ENCODE results near the gene PRKAG1.
A peak's percentile ranks its signal among the peaks of the same experiment; 100 is the strongest.

PRKAG1 gene

GRCh38 chr12:49023812-49024211 is 5.2 kb upstream of the PRKAG1 start:
- H3K27me3 ChIP-seq (ENCODE audit: insufficient read depth, low read depth, severe bottlenecking): no peaks in the 10 kb centered on the region
- H3K9me3 ChIP-seq (ENCODE audit: severe bottlenecking): no peaks in the 10 kb centered on the region
- no peak overlapping the region for H3K4me3 ChIP-seq (ENCODE audit: low read depth, low read length)
- peaks cover 73% of the 10 kb centered on the region for H3K36me3 ChIP-seq
- TF ChIP-seq, protein P1, sequence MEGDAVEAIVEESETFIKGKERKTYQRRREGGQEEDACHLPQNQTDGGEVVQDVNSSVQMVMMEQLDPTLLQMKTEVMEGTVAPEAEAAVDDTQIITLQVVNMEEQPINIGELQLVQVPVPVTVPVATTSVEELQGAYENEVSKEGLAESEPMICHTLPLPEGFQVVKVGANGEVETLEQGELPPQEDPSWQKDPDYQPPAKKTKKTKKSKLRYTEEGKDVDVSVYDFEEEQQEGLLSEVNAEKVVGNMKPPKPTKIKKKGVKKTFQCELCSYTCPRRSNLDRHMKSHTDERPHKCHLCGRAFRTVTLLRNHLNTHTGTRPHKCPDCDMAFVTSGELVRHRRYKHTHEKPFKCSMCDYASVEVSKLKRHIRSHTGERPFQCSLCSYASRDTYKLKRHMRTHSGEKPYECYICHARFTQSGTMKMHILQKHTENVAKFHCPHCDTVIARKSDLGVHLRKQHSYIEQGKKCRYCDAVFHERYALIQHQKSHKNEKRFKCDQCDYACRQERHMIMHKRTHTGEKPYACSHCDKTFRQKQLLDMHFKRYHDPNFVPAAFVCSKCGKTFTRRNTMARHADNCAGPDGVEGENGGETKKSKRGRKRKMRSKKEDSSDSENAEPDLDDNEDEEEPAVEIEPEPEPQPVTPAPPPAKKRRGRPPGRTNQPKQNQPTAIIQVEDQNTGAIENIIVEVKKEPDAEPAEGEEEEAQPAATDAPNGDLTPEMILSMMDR (IDR thresholded peaks at IDR 0.05; ENCODE audit: low read depth, low read length): no peak
- no peak overlapping the region for H3K27ac ChIP-seq
- DNase-seq: no peak

- Histone ChIP-seq H3K36me3 (peaks cover 62% of the 10 kb centered on the region), H3K9me3 (ENCODE audit: severe bottlenecking) (no peaks in the 10 kb centered on the region), H3K27me3 (ENCODE audit: insufficient read depth, low read depth, severe bottlenecking) (no peaks in the 10 kb centered on the region), H3K4me3 (ENCODE audit: low read depth, low read length) (no peak overlapping the region), H3K27ac (no peak overlapping the region)
- no peak for DNase-seq
- TF ChIP-seq, protein P1 (IDR thresholded peaks at IDR 0.05; ENCODE audit: low read depth, low read length): no peak
Observed at GRCh38 chr12:49022558-49023178, 4.1 kb upstream of the PRKAG1 start.

GRCh38 chr12:49021292-49021915 is 2.8 kb upstream of the PRKAG1 start:
- no peak for DNase-seq
- TF ChIP-seq, protein P1 (IDR thresholded peaks at IDR 0.05; ENCODE audit: low read depth, low read length): no peak
- H3K36me3 ChIP-seq: peaks cover 52% of the 10 kb centered on the region

DNA sequence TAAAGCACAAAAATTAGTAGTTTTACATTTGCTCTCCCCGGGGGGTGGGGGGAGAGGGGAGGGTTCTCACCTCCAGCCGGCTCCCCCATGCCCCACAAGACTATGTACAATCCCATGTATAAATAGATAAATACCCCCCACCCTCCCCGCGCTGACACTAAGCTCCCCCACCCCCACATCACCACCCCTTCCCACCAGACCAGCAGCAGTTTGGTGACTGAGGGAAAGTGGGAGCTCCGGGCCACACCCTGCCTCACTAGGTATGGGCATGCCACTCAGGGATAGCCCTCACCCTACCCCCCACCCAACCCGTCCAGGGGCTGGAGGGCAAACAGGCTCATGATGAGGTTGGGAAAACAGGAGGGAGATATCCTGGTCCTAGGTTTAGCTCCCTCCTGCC is 1.9 kb upstream of the PRKAG1 start:
- H3K36me3 ChIP-seq: peaks cover 42% of the 10 kb centered on the region
- no peaks in the 10 kb centered on the region for H3K9me3 ChIP-seq (ENCODE audit: severe bottlenecking)
- H3K27me3 ChIP-seq (ENCODE audit: insufficient read depth, low read depth, severe bottlenecking): no peaks in the 10 kb centered on the region
- DNase-seq: no peak
- TF ChIP-seq, protein P1 (IDR thresholded peaks at IDR 0.05; ENCODE audit: low read depth, low read length): no peak
- H3K4me3 ChIP-seq (ENCODE audit: low read depth, low read length): no peak overlapping the region
- H3K27ac ChIP-seq: no peak overlapping the region

More at GRCh38 chr12:49021292-49021915, 2.8 kb upstream of the PRKAG1 start:
- Histone ChIP-seq H3K9me3 (ENCODE audit: severe bottlenecking) (no peaks in the 10 kb centered on the region), H3K27ac (no peak overlapping the region), H3K4me3 (ENCODE audit: low read depth, low read length) (no peak overlapping the region), H3K27me3 (ENCODE audit: insufficient read depth, low read depth, severe bottlenecking) (no peaks in the 10 kb centered on the region)

- no peak overlapping the region for H3K4me3 ChIP-seq (ENCODE audit: low read depth, low read length)
- peak; percentile 61 for DNase-seq
- TF ChIP-seq, protein P1 (IDR thresholded peaks at IDR 0.05; ENCODE audit: low read depth, low read length): peak; percentile 73
- peak overlapping the region; percentile 47 for H3K27ac ChIP-seq
- no peaks in the 10 kb centered on the region for H3K9me3 ChIP-seq (ENCODE audit: severe bottlenecking)
- H3K36me3 ChIP-seq: peaks cover 35% of the 10 kb centered on the region
- no peaks in the 10 kb centered on the region for H3K27me3 ChIP-seq (ENCODE audit: insufficient read depth, low read depth, severe bottlenecking)
Observed at GRCh38 chr12:49019443-49020324, 1.1 kb upstream of the PRKAG1 start.

All from WERI-Rb-1 (cell line).